ENCODE measurements around the gene CAPN12. TPM values are rescaled to one million over a fixed set of nuclear protein-coding genes. Genes with fewer than 3 reads are reported as not detected.

Gene CAPN12
- total and polyA plus RNA-seq, 2 of the 8 experiments (the other 6 are each of a cell fraction or from before 2014, with no cell fraction given): 8.8 to 20.0 TPM

DNA sequence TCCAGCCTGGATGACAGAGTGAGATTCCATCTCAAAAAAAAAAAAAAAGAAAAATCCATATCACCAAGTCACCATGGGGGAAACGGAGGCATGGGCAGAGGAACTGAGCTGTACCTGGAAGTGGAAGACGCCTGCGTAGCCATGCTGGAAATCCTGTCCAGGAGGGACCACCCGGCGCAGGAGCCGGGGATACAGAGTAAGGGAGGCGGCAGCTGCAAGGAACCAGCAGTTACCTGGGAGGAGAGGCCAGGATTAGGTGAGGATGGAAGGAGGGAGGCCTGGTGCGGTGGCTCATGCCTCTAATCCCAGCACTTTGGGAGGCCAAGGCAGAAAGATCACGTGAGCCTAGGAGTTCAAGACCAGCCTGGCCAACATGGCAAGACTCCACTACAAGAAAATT, 2.0 kb downstream of the CAPN12 start (continued):
- TF ChIP-seq, protein P1, sequence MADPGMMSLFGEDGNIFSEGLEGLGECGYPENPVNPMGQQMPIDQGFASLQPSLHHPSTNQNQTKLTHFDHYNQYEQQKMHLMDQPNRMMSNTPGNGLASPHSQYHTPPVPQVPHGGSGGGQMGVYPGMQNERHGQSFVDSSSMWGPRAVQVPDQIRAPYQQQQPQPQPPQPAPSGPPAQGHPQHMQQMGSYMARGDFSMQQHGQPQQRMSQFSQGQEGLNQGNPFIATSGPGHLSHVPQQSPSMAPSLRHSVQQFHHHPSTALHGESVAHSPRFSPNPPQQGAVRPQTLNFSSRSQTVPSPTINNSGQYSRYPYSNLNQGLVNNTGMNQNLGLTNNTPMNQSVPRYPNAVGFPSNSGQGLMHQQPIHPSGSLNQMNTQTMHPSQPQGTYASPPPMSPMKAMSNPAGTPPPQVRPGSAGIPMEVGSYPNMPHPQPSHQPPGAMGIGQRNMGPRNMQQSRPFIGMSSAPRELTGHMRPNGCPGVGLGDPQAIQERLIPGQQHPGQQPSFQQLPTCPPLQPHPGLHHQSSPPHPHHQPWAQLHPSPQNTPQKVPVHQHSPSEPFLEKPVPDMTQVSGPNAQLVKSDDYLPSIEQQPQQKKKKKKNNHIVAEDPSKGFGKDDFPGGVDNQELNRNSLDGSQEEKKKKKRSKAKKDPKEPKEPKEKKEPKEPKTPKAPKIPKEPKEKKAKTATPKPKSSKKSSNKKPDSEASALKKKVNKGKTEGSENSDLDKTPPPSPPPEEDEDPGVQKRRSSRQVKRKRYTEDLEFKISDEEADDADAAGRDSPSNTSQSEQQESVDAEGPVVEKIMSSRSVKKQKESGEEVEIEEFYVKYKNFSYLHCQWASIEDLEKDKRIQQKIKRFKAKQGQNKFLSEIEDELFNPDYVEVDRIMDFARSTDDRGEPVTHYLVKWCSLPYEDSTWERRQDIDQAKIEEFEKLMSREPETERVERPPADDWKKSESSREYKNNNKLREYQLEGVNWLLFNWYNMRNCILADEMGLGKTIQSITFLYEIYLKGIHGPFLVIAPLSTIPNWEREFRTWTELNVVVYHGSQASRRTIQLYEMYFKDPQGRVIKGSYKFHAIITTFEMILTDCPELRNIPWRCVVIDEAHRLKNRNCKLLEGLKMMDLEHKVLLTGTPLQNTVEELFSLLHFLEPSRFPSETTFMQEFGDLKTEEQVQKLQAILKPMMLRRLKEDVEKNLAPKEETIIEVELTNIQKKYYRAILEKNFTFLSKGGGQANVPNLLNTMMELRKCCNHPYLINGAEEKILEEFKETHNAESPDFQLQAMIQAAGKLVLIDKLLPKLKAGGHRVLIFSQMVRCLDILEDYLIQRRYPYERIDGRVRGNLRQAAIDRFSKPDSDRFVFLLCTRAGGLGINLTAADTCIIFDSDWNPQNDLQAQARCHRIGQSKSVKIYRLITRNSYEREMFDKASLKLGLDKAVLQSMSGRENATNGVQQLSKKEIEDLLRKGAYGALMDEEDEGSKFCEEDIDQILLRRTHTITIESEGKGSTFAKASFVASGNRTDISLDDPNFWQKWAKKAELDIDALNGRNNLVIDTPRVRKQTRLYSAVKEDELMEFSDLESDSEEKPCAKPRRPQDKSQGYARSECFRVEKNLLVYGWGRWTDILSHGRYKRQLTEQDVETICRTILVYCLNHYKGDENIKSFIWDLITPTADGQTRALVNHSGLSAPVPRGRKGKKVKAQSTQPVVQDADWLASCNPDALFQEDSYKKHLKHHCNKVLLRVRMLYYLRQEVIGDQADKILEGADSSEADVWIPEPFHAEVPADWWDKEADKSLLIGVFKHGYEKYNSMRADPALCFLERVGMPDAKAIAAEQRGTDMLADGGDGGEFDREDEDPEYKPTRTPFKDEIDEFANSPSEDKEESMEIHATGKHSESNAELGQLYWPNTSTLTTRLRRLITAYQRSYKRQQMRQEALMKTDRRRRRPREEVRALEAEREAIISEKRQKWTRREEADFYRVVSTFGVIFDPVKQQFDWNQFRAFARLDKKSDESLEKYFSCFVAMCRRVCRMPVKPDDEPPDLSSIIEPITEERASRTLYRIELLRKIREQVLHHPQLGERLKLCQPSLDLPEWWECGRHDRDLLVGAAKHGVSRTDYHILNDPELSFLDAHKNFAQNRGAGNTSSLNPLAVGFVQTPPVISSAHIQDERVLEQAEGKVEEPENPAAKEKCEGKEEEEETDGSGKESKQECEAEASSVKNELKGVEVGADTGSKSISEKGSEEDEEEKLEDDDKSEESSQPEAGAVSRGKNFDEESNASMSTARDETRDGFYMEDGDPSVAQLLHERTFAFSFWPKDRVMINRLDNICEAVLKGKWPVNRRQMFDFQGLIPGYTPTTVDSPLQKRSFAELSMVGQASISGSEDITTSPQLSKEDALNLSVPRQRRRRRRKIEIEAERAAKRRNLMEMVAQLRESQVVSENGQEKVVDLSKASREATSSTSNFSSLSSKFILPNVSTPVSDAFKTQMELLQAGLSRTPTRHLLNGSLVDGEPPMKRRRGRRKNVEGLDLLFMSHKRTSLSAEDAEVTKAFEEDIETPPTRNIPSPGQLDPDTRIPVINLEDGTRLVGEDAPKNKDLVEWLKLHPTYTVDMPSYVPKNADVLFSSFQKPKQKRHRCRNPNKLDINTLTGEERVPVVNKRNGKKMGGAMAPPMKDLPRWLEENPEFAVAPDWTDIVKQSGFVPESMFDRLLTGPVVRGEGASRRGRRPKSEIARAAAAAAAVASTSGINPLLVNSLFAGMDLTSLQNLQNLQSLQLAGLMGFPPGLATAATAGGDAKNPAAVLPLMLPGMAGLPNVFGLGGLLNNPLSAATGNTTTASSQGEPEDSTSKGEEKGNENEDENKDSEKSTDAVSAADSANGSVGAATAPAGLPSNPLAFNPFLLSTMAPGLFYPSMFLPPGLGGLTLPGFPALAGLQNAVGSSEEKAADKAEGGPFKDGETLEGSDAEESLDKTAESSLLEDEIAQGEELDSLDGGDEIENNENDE (IDR thresholded peaks at IDR 0.05; ENCODE audit: insufficient replicate concordance, low read length): no peak
- TF ChIP-seq SUZ12 (IDR thresholded peaks at IDR 0.05; ENCODE audit: low read length) (no peak), CHD1 (IDR thresholded peaks at IDR 0.05; ENCODE audit: low read depth, low read length) (no peak), BCL11A (IDR thresholded peaks at IDR 0.05; ENCODE audit: low read depth in 2 of 2, low read length in 2 of 2) (no peak), SP4 (IDR thresholded peaks at IDR 0.05; ENCODE audit: low read length) (no peak), BRCA1 (IDR thresholded peaks at IDR 0.05; ENCODE audit: low read depth, low read length) (no peak), KDM4A (IDR thresholded peaks at IDR 0.05; ENCODE audit: low read depth, low read length, severe bottlenecking) (no peak), RBBP5 (IDR thresholded peaks at IDR 0.05; ENCODE audit: borderline replicate concordance, low read depth, low read length) (no peak), POU5F1 (IDR thresholded peaks at IDR 0.05; ENCODE audit: low read depth, low read length) (no peak), TAF7 (optimal IDR thresholded peaks at IDR 0.05; ENCODE audit: borderline replicate concordance, low read depth, low read length) (no peak)
- TF ChIP-seq, protein P2, sequence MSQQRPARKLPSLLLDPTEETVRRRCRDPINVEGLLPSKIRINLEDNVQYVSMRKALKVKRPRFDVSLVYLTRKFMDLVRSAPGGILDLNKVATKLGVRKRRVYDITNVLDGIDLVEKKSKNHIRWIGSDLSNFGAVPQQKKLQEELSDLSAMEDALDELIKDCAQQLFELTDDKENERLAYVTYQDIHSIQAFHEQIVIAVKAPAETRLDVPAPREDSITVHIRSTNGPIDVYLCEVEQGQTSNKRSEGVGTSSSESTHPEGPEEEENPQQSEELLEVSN (IDR thresholded peaks at IDR 0.05): no peak
